Left hindlimb (tissue), 1 donor: ENCODE results near the gene FMN2.

Source experiments
- DNase-seq: peaks from one replicate; pipeline ENCODE4 v3.0.0-alpha.2; 2018

FMN2 gene

DNA sequence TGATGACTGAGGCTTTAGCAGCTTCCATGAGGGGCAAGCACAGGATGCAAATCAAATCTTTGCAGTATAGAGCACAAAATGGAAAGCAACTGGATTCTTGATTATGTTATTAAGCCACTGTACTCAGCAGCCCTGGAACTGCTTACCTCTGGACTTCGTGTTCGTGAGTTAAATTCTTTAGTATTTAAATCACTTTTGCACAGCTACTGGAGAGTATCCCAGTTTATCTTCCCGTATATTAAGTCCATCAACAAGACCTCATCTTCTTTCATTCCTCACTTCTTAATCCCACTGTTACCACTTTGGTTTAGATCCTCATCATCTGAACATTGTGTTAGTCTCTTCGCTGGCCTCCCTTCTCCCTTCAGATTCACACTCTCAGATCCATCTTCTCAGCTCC is 411.4 kb downstream of the FMN2 start:
- no peak for DNase-seq

DNA sequence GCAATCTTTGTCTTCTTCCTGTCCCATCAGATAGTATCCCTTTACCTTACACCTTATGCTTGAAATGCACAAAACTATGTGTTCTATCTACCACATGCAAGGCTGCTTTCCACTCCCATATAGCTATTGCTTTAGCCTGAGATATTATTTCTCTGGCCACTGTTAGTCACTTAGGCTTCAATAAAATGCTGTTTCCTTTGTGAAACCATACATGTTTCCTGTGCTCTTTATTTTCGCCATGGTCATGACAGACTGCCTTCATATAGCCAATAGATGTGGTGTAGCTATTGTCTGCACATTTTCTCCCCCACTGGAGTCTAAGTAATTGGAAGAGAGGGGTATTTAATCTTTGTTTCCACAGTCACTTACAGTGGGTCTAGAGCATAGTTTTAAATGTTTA is 411.9 kb downstream of the FMN2 start:
- no peak for DNase-seq

DNA sequence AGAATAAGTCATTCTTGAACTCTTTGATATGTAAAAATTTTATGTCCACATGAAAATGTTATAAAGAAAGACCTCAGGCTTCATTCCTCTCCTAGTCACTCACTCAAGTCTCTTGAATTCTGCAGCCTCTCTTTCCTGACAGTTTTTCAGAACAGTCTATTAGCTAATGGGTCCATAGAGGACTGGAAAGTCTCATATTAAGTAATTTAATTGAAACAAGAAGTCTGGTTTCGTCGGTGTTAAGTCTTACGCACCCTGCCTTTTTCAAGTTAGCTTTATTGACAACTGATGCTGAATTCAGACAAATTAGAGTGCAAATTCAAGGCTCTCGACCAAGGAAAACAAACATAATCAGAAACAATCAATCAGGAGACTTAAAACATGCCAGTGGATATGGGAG is 414.5 kb downstream of the FMN2 start:
- DNase-seq, result no peak

DNA sequence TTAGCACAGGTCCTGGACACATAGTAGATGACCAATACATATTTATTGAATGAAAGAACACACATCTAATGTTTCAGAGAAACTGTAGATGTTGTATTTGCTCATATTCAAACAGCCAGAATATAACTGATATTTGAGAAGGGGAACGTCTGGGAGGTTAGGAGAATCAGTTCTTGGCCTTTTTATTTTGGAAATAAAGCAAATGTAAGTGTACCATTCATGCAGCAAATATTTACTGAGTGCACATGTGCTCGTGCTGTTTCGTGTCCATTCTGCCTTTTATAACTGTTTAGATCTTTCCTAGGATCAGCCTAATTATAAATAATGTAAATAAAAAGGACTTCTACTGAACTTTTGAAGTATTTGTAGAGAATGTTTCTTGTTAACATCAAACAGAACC is 416.5 kb downstream of the FMN2 start:
- no peak for DNase-seq

DNA sequence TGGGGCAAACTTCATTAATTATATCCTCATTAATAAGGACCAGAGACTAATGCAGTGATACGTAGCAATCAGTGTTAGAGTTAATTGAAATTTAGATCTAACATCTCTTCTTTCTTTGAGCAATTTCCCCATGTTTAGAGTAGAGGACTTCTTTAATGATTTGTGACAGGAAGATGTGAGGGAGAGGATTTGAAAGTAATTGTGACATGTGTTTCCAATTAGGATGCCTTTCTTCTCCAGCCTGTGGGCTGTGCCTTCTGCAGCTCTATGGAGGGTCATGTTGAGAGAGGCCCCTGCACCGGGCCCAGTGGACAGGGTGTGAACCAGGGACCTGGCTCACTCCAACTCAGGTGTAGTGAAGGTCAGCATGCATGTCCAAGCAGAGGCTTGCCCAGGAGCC is 417.3 kb downstream of the FMN2 start:
- no peak for DNase-seq

DNA sequence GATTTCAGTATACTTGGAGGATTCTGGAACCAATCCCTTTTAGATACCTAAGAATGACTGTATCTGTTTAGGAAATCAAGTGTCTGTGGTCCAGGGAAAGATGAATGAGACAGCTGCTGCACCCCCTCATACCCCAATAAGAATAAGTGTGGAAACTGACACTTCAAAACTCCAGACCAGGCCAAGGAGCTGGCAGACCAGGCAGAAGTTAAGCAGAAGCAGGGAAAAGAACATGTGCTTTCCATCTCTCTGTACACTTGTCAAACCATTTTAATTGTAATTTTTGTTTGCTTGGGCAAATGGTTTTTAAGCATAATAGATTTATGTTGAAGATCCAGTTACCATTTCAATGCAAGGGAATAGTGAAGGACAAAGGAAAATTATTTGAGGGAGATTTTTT is 420.1 kb downstream of the FMN2 start:
- no peak for DNase-seq

DNA sequence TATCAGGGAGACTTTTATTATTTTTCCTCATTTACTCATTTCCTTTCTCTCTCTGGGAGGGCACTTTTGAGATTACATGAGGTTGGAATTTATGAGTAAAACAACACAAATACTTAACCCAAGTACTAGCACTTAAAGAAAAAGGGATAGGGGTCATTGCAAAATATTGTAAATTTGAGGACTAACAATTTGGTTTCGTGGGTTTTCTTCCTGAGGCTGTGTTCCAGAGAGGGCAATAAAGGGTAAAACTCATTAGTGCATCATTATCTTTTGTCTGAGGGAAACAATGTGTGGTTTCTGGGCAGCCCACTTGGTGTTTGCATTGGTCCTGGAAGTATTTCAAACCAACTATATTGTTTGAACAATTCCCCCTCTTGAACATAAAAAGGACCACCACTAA is 423.8 kb downstream of the FMN2 start:
- no peak for DNase-seq

DNA sequence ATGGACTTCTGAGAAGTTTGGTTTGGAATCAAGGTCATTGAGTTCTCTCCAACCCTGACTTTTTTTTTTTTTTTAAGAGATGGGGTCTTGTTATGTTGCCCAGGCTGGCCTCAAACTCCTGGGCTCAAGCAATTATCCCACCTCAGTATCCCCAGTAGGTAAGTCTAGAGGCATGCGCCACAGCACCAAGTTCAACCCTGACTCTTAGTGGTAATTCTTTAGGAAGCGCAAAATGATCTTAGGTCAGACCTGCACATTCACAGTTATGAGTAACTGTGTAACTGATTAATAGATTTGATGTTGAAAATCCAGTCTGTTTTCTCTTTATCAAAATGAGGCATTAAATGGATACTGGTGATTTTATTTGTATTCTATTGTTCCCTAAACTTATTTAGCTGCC is 424.4 kb downstream of the FMN2 start:
- DNase-seq, result no peak

DNA sequence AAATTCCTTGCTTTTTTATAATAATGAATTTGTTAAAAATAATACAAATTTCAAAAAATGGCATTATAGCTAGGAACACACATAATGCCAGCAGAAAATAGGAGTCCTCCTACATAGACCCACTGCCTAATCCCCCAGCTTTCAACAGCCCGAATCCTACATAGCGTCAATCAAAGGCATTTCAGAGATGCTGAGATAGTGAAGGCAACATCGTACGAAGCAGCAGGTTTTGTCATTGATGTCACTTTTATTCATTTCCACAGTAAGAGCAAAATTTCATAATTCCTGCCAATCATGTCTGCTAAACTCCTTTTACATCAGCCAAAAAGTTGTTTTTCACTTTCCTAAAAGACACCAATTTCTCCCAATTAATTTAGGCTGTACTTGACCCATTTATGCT is 426.2 kb downstream of the FMN2 start:
- DNase-seq, result no peak

DNA sequence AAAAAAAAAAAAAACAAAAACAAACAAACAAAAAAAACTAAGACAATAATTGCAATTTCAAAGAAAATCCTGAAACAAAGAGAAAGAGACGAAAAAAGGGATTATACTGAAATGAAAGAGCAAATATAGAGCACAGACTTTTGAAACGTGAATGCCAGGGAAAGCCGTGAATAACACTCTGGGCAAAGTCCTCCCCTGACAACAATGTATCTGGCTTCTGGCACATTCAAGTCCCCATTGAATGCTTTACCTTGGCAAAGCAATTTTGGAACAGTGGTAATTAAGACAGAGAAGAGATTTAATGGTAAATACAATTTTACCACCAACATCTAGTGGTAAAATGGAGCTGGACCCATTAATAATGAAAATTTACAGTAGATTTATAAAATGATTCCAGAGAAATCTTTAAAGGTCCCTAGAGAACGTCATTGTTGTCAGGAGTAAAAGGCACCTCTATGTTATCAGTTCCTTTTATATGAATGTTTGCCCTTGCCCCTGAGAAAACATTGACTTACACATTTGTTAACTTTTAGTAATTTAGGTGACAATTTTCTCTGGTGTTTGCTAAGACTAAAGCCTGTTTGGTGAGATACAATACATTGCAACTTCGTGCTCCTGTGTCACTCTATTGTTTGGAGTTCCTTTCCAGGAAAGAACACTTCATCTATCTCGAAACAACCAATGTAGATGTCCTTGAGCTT is 430.6 kb downstream of the FMN2 start:
- DNase-seq, result no peak

DNA sequence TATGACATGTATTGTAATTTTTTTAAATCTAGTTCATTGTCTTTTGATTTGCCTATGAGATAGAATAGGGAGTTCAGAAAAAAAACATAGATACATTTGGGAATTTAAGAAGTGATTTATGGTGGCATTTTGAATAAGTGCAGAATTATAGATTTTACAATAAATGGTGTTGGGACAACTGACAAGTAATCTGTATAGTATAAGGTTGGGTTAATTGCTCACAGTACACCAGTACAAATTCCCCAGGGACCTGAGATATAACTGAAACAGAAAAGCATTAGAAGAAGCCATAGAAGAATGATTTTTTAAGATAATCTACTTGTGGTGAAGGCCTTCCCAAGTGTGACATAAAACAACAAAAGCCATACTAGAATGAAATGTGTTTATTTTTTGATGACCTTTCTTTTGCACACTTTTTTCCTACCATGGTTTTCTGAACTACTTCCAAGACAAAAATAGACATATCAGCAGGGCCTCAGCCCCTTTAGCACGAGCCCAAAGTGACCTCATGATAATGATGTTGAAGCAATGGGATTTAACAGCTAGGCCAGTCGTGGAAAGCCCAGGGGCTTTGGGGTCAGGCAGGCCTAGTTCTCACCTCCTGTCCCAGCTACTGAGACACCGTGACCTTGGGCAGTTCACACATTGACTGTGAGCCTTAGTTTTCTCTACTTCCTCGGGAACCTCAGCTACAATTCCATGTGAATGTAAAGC is 432.8 kb downstream of the FMN2 start:
- DNase-seq, result no peak
